ENCODE results near the gene PLXNB2.
A peak's percentile ranks its signal among the peaks of the same experiment; 100 is the strongest.

Gene PLXNB2

DNA sequence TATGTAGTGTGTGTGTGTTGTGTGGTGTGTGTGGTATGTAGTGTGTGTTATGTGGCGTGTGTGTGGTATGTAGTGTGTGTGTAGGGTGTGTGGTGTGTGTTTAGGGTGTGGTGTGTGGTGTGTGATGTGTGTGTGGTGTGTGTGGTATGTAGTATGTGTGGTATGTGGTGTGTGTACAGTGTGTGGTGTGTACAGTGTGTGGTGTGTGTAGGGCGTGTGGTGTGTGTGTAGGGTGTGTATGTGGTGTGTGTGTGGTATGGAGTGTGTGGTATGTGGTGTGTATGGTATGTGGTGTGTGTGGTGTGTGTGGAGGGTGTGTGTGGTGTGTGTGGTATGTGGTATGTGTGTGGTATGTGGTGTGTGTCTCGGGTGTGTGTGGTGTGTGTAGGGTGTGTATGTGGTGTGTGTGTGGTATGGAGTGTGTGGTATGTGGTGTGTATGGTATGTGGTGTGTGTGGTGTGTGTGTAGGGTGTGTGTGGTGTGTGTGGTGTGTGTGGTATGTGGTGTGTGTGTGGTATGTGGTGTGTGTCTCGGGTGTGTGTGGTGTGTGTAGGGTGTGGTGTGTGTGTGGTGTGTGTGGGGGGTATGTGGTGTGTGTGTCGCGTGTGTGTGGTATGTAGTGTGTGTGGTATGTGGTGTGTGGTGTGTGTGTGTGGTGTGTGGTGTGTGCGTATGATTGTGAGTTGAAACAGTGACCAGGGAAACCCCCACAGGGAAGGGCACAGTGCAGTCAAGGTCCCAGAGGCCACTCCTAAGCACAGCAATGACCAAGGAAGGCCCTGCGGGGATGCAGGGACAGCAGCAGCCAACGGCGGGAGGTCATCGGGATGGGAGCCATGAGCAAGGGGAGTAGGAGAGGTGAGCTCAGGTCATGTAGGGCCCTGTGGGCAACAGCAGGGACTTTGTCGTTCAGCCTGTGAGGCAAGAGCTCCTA, 32.8 kb upstream of the PLXNB2 start:
- Histone ChIP-seq H3K4me2 (ENCODE audit: insufficient read depth, low read length) (no peak overlapping the region), H4K20me1 (ENCODE audit: insufficient read depth, low read length) (no peaks in the 10 kb centered on the region; the same call in 1 of the 2 replicates), H3K27ac (ENCODE audit: low read length) (0 out of 2 replicates have a peak overlapping the region, but pooled peaks have one; percentile 5), H2AFZ (ENCODE audit: low read depth, low read length) (no peak overlapping the region), H3K4me3 (ENCODE audit: low read depth in 1 of 2, low read length in 2 of 2) (no peak overlapping the region), H3K36me3 (ENCODE audit: insufficient read depth, low read length) (no peaks in the 10 kb centered on the region; the same call in 1 of the 2 replicates), H3K9ac (ENCODE audit: low read depth, low read length) (no peak overlapping the region), H3K79me2 (ENCODE audit: insufficient read depth, low read length) (peaks cover 5% of the 10 kb centered on the region), H3K9me3 (ENCODE audit: insufficient read depth, low read length, severe bottlenecking) (no peaks in the 10 kb centered on the region), H3K27me3 (ENCODE audit: insufficient read depth, low read length, poor library complexity) (no peaks in the 10 kb centered on the region), H3K4me1 (ENCODE audit: insufficient read depth, low read length) (peaks cover 20% of the 10 kb centered on the region)
- no peak for ATAC-seq (ENCODE audit: insufficient read depth, low read depth)
- DNase-seq, result no peak
- TF ChIP-seq EZH2 (IDR thresholded peaks at IDR 0.05; ENCODE audit: borderline replicate concordance, low read depth, low read length, severe bottlenecking), result no peak
- TF ChIP-seq, protein P1, sequence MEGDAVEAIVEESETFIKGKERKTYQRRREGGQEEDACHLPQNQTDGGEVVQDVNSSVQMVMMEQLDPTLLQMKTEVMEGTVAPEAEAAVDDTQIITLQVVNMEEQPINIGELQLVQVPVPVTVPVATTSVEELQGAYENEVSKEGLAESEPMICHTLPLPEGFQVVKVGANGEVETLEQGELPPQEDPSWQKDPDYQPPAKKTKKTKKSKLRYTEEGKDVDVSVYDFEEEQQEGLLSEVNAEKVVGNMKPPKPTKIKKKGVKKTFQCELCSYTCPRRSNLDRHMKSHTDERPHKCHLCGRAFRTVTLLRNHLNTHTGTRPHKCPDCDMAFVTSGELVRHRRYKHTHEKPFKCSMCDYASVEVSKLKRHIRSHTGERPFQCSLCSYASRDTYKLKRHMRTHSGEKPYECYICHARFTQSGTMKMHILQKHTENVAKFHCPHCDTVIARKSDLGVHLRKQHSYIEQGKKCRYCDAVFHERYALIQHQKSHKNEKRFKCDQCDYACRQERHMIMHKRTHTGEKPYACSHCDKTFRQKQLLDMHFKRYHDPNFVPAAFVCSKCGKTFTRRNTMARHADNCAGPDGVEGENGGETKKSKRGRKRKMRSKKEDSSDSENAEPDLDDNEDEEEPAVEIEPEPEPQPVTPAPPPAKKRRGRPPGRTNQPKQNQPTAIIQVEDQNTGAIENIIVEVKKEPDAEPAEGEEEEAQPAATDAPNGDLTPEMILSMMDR (IDR thresholded peaks at IDR 0.05; ENCODE audit: borderline replicate concordance, extremely low read depth, low read length, poor library complexity, severe bottlenecking), result no peak

DNA sequence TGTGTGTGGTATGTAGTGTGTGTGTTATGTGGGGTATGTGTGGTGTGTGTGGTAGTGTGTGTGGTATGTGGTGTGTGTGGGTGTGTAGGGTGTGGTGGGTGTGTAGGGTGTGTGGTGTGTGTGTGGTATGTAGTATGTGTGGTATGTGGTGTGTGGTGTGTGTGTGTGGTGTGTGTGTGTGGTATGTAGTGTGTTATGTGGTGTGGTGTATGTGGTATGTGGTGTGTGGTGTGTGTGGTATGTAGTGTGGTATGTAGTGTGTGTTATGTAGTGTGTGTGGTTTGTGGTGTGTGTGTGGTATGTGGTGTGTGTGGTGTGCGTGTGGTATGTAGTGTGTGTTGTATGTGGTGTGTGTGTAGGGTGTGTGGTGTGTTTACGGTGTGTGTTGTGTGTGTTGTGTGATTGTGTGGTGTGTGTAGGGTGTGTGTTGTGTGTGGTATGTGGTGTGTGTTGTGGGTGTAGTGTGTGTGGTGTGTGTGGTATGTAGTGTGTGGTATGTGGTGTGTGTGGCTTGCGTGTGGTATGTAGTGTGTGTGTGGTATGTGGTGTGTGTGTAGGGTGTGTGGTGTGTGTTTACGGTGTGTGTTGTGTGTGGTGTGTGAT, 31.5 kb upstream of the PLXNB2 start:
- no peak for TF ChIP-seq EZH2 (IDR thresholded peaks at IDR 0.05; ENCODE audit: borderline replicate concordance, low read depth, low read length, severe bottlenecking)
- TF ChIP-seq, protein P1 (IDR thresholded peaks at IDR 0.05; ENCODE audit: borderline replicate concordance, extremely low read depth, low read length, poor library complexity, severe bottlenecking), result no peak
- DNase-seq, result no peak
- Histone ChIP-seq H3K36me3 (ENCODE audit: insufficient read depth, low read length) (no peaks in the 10 kb centered on the region; the same call in 1 of the 2 replicates), H3K9me3 (ENCODE audit: insufficient read depth, low read length, severe bottlenecking) (no peaks in the 10 kb centered on the region), H3K4me2 (ENCODE audit: insufficient read depth, low read length) (no peak overlapping the region), H3K79me2 (ENCODE audit: insufficient read depth, low read length) (peaks cover 5% of the 10 kb centered on the region), H3K9ac (ENCODE audit: low read depth, low read length) (no peak overlapping the region), H4K20me1 (ENCODE audit: insufficient read depth, low read length) (no peaks in the 10 kb centered on the region; the same call in 1 of the 2 replicates), H3K27ac (ENCODE audit: low read length) (no peak overlapping the region), H3K4me1 (ENCODE audit: insufficient read depth, low read length) (peaks cover 20% of the 10 kb centered on the region), H2AFZ (ENCODE audit: low read depth, low read length) (no peak overlapping the region), H3K4me3 (ENCODE audit: low read depth in 1 of 2, low read length in 2 of 2) (no peak overlapping the region), H3K27me3 (ENCODE audit: insufficient read depth, low read length, poor library complexity) (no peaks in the 10 kb centered on the region)
- ATAC-seq (ENCODE audit: insufficient read depth, low read depth), result no peak

DNA sequence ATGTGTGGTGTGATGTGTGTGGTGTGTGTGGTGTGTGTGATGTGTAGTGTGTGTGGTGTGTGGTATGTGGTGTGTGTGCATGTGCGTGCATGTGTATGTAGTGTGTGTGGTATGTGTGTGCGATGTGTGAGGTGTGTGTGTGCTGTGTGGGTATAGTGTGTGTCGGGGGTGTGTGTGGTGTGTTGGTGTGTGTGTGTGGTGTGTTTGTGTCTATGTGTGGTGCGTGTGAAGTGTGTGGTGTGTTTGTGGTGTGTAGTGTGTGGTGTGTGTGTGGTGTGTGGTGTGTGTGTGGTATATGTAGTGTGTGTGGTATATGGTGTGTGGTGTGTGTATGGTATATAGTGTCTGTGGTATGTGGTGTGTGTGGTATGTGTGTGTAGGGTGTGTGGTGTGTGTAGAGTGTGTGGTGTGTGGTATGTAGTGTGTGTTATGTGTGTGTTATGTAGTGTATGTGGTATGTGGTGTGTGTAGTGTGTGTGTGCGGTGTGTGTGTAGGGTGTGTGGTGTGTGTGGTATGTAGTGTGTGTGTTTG, 30.7 kb upstream of the PLXNB2 start:
- ATAC-seq (ENCODE audit: insufficient read depth, low read depth) (no peak), DNase-seq (no peak)
- Histone ChIP-seq H3K27ac (ENCODE audit: low read length) (no peak overlapping the region), H3K79me2 (ENCODE audit: insufficient read depth, low read length) (no peaks in the 10 kb centered on the region), H3K4me3 (ENCODE audit: low read depth in 1 of 2, low read length in 2 of 2) (no peak overlapping the region), H4K20me1 (ENCODE audit: insufficient read depth, low read length) (no peaks in the 10 kb centered on the region; the same call in 1 of the 2 replicates), H3K9me3 (ENCODE audit: insufficient read depth, low read length, severe bottlenecking) (no peaks in the 10 kb centered on the region), H3K27me3 (ENCODE audit: insufficient read depth, low read length, poor library complexity) (no peaks in the 10 kb centered on the region), H3K9ac (ENCODE audit: low read depth, low read length) (no peak overlapping the region), H2AFZ (ENCODE audit: low read depth, low read length) (no peak overlapping the region), H3K4me2 (ENCODE audit: insufficient read depth, low read length) (no peak overlapping the region), H3K36me3 (ENCODE audit: insufficient read depth, low read length) (no peaks in the 10 kb centered on the region), H3K4me1 (ENCODE audit: insufficient read depth, low read length) (peaks cover 20% of the 10 kb centered on the region)
- TF ChIP-seq, protein P1 (IDR thresholded peaks at IDR 0.05; ENCODE audit: borderline replicate concordance, extremely low read depth, low read length, poor library complexity, severe bottlenecking), result no peak
- no peak for TF ChIP-seq EZH2 (IDR thresholded peaks at IDR 0.05; ENCODE audit: borderline replicate concordance, low read depth, low read length, severe bottlenecking)

Measured in DND-41 (cell line).